LNCAP (cell line): ENCODE measurements around the gene TMEM202.

Experiments used
- TF ChIP-seq, protein P1 (sequence below): fragments of 450-650 bp; IDR thresholded peaks from 2 replicates; pipeline ENCODE4 v1.5.1; 2017; ENCODE audit warnings: mild to moderate bottlenecking

The TMEM202 gene

DNA sequence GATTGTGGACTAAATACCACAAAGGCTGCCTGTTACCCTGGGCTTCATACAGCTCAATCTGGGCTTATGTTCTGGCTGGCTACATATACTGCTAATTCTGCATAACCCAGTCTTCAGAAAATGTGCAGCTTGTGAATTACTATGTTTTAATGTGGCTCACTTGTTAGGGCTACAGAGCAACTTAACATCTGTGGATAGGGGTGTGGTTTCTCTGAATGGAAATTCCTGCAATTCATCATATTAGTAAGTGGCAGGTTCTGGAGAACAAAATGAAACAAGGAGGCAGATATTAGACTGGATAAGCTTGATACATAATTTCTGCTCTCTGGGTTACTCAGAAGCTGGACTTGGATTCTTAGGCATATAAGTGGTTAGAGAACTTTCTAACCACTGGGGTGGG is 6.7 kb downstream of the TMEM202 start:
- TF ChIP-seq, protein P1, sequence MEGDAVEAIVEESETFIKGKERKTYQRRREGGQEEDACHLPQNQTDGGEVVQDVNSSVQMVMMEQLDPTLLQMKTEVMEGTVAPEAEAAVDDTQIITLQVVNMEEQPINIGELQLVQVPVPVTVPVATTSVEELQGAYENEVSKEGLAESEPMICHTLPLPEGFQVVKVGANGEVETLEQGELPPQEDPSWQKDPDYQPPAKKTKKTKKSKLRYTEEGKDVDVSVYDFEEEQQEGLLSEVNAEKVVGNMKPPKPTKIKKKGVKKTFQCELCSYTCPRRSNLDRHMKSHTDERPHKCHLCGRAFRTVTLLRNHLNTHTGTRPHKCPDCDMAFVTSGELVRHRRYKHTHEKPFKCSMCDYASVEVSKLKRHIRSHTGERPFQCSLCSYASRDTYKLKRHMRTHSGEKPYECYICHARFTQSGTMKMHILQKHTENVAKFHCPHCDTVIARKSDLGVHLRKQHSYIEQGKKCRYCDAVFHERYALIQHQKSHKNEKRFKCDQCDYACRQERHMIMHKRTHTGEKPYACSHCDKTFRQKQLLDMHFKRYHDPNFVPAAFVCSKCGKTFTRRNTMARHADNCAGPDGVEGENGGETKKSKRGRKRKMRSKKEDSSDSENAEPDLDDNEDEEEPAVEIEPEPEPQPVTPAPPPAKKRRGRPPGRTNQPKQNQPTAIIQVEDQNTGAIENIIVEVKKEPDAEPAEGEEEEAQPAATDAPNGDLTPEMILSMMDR, result no peak

DNA sequence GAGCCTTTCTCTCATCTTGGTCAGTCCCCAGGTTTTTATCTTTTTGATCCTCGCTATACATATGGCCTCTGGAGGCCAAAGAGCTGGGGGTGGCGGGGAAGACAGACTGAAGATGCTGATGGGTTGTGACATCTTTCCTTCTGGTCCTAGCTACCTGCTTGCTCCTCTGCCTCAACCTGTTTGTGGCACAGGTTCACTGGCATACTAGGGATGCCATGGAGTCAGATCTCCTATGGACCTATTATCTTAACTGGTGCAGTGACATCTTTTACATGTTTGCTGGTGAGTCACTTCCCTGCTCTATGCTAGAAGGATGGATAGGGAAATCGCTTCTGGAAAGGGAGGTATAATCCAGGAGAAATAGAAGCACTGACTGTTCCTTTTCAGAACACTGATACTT is 8.8 kb downstream of the TMEM202 start:
- TF ChIP-seq, protein P1, result no peak

DNA sequence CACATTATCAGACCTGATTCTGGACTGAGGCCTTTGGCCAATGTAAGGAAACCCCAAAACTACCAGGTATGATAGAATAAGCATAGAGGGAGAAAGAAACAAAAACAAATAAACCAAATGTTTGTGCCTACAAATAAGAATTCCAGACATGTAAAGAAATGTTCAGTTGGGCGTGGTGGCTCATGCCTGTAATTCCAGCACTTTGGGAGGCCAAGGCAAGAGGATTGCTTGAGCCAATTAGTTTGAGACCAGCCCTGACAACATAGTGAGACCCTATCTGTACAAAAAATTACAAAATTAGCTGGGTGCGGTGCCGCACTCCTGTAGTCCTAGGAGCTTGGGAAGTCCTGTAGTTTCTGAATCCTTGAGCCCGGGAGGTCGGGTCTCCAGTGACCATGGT is 13.0 kb downstream of the TMEM202 start:
- TF ChIP-seq, protein P1, result no peak

DNA sequence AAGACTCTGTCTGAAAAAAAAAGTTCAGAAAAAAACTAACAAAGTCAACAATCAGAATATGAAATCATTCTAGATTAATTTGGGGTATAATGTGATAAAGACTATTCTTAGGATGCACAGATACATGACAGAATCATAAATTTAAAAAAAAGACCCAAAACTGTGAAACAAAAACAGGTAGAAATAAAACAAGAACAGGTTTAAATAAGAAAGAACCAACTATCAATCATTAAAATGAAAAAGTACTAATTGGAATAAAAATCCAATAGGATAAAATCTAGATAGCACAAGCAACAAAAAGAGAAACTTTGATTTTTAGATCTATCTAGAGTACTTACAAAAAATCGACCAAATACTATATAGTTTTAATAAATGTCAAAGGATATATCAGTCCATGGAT is 13.4 kb downstream of the TMEM202 start:
- TF ChIP-seq, protein P1, result no peak

DNA sequence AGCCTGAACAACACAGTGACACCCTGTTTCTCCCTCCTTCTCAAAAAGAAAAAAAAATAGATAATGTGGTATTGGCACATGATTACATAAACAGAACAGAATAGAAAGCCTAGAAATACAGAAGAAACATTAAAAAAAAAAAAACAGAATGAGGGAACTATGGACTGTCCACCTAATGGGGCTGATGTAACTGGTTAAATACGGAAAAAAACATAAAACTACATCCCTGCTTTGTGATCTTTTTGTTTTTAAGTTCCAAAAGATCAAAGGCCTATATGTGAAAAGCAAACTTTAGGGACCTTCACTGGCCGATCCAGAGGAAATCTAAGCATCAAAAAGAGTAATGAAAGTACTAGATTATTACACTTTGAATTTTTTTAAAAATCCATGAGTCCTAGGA is 17.2 kb downstream of the TMEM202 start:
- TF ChIP-seq, protein P1, result no peak

DNA sequence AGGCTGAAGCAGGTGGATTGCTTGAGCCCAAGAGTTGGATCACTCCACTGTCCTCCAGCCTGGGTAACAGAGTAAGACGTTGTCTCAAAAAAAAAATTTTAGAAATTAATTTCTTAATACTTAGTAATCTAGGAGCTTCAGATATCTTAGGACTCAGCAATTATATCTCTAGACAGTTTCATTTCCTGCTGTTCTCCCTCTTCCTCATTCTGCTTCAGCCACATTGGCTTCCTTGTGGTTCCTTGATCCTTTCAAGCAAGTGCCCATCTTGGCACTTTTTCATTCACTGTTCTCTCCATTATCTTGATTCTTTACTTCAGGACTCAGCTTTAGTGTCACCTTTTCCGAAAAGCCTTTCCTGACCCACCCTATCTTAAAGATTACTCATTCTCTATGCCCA is 22.5 kb downstream of the TMEM202 start:
- TF ChIP-seq, protein P1, result no peak

DNA sequence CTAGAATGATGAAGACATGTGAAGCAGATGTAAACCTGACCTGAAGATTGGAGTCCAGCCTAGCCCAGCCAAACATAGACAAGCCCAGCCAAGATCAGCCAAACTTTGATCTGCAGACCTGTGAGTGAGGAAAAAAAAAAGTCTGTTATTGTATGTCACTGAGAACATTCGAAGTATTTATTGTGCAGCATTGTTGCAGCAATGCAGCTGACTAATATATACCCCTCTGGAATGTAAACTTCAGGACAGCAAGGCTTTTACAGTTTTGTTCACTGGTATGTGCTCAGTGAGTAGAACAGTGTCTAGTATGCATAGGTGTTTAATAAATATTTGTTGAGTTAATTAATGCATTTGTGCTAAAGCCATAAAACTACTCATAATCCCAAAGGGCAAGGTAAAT is 23.4 kb downstream of the TMEM202 start:
- TF ChIP-seq, protein P1, result no peak

DNA sequence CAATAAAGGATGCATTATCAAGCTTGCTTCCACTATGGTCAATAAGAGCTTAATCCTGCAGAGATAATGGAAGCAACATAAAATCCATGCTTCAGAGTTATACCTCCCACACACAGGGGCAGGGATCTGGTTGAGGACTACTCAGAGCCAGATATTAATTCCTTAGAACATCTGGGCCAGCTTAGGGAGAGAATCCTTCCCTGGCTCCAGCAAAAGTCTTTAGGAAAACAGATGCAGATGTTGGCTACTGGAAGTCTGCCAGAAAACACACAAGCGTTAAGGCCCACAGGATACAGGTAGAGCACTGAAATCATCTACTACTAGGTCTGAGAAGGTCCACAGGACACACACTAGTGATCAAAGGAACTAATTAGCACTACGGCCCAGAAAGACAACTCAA is 25.2 kb downstream of the TMEM202 start:
- TF ChIP-seq, protein P1, result no peak
